A172 (cell line): ENCODE results near the gene MAPK11. TPM values are rescaled to one million over a fixed set of nuclear protein-coding genes. Genes with fewer than 3 reads are reported as not detected.

Experiments
- DNase-seq: peaks from one replicate; pipeline ENCODE4 v3.0.0-alpha.2; 2015; ENCODE audit warnings: low spot score
- total RNA-seq: library from RNA; depleted of rRNA; stranded (reverse); fragments of >200 nt; shearing (Covaris generic); gene quantifications from 2 replicates; pipeline ENCODE4 v1.2.3, GENCODE V29; 2014

The MAPK11 gene
- total RNA-seq, 1 experiment from 2014 or later, result 15.4 TPM

DNA sequence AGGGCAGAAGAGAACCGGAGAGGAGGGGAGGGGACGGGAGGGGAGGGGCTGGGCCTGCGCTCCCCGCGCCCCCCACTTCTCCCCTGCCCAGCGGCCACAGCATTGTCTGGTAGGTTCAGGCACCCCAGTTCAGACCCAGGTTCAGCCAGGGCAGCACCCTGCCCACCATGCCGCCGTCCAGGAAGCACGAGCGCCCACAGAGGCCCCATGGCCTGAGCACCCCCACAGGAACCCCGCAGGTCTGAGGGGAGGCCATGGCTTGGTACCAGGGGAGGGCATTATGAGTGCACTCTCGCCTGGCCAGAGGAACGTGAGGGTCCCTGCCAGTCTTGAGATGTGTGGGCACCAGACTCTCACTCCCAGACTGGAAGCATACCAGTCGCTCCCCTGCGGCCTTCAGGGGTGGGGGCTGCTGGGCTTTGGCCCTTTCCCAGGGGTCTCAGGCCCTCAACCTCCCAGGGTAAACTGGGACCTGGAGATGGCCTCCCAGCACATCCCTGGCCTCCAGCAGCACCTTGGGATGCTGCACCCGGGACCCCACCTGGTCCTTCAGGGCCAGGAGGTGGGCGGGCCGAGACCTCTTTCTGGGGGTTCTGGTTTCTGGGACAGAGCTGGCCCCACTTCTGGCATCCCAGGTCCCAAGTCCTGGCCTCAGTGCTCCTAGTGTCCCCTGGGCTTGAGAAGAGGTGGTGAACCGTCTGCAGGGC, 37.9 kb upstream of the MAPK11 start:
- no peak for DNase-seq

GRCh38 chr22:50306753-50307749, 36.9 kb upstream of the MAPK11 start, which contains the start of gene PLXNB2:
TSS of gene PLXNB2 (minus strand) at chr22:50307646. CDS start at chr22:50290584, 17,062 bp downstream.
- DNase-seq, result no peak

GRCh38 chr22:50305923-50306566, 35.9 kb upstream of the MAPK11 start:
- peak; percentile 90 for DNase-seq

DNA sequence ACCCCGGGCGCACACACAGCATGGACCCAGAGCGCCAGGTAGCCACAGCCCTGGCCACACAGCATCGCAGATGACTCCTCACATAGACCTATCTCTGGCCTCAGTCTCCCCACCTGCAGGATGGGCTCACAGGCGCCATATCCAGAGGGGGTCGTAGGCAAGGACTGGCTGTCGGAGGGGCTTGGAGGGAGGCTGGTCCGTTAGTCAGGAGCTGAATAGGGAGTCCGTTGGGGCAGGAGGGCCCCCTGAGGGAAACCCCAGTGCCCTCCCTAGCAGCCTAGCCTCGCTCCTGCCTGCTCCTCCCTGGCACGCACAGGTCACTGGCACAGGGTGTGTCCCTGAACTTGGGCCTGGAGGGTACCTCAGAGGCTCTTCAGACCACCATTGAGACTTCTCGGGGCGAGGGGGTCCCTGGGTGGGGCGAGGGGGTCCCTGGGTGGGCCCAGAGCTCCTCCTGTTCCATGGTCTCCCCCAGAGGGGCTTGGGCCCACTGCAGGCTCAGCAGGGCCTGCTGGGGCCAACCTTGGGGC, 35.3 kb upstream of the MAPK11 start:
- no peak for DNase-seq

- peak; percentile 48 for DNase-seq
Observed at GRCh38 chr22:50304528-50305392, 34.6 kb upstream of the MAPK11 start.

DNA sequence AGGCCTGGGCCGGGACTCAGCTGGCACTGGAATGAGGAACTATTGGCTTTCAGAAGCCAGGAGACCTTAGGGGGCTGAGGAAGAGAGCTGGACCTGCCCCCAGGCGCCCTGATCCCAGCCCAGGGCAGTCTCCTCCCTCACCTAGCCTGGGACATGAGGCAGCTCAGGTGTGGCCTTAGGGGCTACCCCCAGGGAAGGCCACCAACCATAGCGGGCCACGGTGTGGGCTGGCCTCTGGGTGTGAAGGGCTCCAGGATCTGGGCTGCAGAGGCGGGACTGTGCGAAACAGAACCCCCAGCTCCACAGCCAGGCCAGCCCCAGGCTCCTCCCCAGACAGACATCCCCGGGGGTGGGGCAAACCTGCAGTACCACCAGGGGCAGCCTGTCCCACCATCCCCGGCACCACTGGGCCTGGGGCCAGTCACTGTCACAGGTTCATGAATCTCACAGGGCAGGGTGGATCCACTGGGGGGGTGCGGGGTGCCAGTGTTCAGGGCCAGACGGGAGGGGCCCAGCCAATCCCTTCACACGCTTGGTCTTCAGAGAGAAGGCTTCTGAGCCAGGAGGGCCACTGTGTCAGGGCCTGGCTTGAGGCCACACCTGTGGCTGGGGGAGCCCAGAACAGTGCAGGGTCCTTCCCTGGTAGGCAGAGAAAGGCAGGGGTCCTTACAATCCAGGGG, 33.8 kb upstream of the MAPK11 start:
- peak; percentile 43 for DNase-seq

DNA sequence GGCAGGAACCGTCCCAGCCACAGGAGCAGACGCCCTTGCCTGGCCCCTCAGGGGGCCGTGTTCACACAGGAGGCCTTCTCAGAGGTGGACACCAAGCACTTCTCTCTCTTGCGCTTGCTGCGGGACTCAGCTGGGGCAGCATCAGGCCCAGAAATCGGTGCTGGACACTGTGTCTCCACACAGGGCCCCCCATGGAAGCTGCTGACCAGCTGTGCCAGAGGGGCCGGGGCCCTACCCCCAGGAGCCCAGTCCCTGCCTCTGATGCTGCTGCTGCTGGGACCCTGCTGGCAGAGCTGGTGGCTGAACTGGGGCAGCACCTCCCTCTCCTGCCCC, 33.3 kb upstream of the MAPK11 start:
- no peak for DNase-seq

DNA sequence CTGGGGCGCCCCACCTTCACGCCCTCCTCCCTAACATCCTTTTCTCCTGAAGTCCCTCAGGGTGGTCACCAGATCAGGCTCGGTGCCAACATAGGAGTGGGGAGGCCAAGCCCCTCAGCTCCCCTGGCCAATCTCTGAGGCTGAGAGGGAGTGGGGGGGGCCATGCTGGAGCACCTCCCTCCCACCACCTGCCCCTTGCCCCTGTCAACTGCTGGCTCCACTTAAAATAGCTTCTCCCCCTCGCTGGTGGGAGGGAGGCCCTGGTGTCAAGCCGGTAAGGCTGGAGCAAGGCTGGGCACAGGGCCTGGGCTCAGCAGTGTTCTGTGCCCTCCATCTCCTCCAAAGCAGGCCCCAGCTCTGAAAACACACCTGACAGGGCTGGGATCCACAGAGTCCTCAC, 32.4 kb upstream of the MAPK11 start:
- no peak for DNase-seq

GRCh38 chr22:50302041-50302541, 31.9 kb upstream of the MAPK11 start:
- DNase-seq, result peak; percentile 44

- no peak for DNase-seq
Observed at GRCh38 chr22:50301581-50301991, 31.4 kb upstream of the MAPK11 start.

DNA sequence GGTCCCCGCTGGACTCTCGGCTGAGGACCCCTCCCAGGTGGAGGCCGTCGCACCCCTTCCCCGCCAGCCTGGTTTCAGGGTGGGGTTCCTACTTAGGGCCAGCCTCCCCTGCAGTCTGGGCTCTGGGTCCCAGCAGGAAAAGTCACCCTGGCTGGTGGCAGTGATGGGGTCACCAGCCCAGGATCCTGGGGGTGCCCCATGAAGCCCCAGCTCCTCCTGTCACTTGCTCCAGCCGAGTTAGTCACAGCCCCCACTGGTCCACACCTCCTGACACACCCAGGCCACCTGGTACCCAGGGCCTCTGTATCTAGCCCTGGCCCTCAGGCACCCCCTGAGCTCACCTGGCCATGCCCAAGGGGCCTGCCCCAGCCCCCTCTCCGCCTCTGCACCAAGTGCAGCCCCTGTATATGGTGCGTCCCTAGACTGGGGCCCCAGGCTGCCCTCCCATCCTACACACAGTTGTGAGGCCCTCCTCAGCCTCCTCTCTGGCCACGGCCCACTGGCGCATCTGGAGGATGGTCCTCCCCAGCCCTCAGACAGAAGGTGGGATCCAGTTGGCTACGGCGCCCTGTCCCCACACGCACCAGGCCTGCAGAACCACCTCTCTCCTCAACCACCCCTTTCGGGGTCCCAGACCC, 30.6 kb upstream of the MAPK11 start:
- no peak for DNase-seq

DNA sequence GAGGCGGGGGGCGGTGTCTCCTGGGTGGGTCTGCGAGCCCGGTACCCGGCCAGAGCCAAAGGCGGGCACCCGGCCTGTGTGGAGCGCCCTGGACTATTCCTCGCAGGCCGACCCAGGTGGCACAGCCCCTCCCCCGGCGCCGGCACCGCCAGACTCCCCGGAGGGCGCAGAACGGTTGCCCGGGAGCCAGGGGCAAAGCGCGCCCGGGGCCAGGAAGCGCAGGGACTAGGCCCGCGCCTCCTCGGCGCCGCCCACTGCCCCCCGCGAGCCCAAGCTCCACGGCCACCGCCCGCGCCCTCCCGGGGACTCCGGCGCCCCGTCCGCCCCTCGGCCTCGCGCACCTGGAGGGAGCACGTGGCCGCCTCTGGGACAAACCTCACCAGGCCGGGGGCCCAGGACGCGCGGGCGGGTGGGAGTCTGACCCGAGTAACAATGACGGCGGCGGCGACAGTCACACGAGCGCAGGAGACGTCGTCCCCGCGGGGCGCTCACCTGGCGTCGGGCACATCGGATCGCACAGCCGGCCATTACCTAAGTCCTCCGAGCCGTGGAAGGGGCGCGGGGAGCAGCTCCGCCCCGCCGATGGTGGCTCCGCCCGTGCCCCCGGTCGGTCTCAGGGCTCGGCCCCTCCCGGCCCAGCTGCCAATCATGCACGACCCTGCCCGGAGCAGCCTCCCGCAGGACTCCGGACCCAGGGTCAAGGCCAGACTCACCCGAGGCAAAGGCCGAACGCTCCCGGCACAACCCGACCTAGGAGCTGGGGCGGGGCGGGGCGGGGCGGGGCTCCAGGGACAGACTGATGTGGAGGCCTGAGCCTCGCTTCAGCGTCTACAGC, 29.8 kb upstream of the MAPK11 start:
- no peak for DNase-seq

- DNase-seq, result no peak
Observed at GRCh38 chr22:50298937-50299784, 29.0 kb upstream of the MAPK11 start.

DNA sequence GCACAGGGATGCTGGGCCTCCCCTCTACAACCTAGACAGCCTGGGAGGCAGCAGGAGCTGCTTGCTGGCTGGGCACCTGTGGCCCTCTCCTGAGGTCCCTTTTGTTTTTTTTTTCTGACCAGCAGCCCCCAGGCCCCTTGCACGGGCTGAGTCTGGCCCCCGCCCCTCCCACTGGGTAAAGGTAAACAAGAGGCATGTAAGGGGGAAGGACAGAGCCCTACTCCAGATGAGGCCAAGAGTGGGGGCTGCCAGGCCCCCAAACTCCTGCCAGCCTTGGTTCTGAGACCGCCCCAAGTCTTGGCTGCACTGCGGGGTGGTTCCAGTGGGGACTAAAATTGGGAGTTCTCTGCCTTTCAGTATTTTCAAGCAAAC, 28.1 kb upstream of the MAPK11 start:
- DNase-seq, result no peak

GRCh38 chr22:50297510-50298265, 27.5 kb upstream of the MAPK11 start:
- no peak for DNase-seq

DNA sequence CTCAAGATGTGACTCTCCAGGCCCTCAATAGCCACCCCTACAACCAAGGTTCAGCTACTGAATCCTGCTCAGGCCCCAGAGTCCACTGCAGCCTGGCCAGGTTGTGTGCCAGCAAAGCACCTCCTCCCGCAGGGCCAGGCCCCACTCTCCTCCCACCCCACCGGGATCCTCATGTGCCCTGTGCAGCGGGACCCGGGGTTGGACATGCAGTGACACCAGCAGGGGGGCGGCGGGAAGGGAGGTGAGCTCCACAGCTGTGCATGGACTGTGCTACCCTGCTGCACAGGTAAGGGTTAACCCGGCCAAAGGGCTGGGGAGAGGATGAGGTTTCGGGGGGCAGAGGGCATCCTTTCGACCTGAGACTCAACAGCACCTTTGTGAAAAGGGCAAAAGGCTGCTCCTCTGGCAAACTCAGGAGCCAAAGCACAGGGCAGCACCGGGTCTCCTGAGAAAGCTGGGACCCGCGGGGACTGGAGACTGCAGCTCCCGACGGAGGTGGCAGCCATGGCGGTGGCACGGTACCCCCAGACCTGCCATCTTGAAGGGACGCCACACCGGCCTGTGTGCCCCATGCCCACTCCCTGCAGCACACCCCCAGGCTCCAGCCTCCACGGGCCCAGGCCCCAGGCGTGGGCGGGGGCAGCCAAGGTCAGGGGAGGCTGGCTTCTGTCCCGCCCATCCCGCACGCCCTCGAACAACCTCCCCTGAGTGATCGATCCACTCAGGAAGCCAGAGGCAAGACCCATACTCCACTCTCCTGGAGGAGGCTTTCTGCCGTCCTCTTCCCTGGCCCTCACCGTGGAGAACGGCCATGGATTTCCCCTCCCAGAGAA, 26.7 kb upstream of the MAPK11 start:
- no peak for DNase-seq
